Osteoblast (primary cell): ENCODE measurements around the gene CLDN16. TPM values are rescaled to one million over a fixed set of nuclear protein-coding genes. Genes with fewer than 3 reads are reported as not detected.

Experiments used
- DNase-seq: peaks from one replicate; pipeline ENCODE4 v3.0.0; 2011; ENCODE audit warnings: low spot score, mixed read lengths; ENCODE audit not compliant: insufficient read length; ENCODE audit errors: missing footprints
- H2AFZ ChIP-seq: 2 replicates; pipeline ENCODE4 v1.6.0; 2011; ENCODE audit warnings: mild to moderate bottlenecking, low read length
- H3K27ac ChIP-seq: 2 replicates; pipeline ENCODE4 v1.5.1; 2011; ENCODE audit warnings: mild to moderate bottlenecking, low read depth, low read length, moderate library complexity
- H3K27me3 ChIP-seq: 2 replicates; pipeline ENCODE4 v1.6.0; 2012; ENCODE audit warnings: mild to moderate bottlenecking, control low read depth, inconsistent platforms, low read length, moderate library complexity; ENCODE audit not compliant: insufficient read depth
- H3K36me3 ChIP-seq: 2 replicates; pipeline ENCODE4 v1.5.1; 2011; ENCODE audit warnings: mild to moderate bottlenecking, low read length, control low read depth, moderate library complexity; ENCODE audit not compliant: insufficient read depth
- H3K4me1 ChIP-seq: 2 replicates; pipeline ENCODE4 v1.5.1; 2011; ENCODE audit warnings: mild to moderate bottlenecking, low read length, control low read depth, moderate library complexity; ENCODE audit not compliant: insufficient read depth
- H3K4me2 ChIP-seq: 2 replicates; pipeline ENCODE4 v1.6.0; 2011; ENCODE audit warnings: mild to moderate bottlenecking, low read length; ENCODE audit not compliant: insufficient read depth
- H3K4me3 ChIP-seq: fragments of 200-600 bp; sonication (generic); 3 replicates; pipeline ENCODE4 v1.5.1; 2012; ENCODE audit warnings: mild to moderate bottlenecking, low read length, inconsistent platforms; ENCODE audit not compliant: insufficient read depth
- H3K79me2 ChIP-seq: 2 replicates; pipeline ENCODE4 v1.6.0; 2012; ENCODE audit warnings: mild to moderate bottlenecking, low read length, control low read depth, inconsistent platforms; ENCODE audit not compliant: insufficient read depth
- H3K9me3 ChIP-seq: 2 replicates; pipeline ENCODE4 v1.5.1; 2011; ENCODE audit warnings: low read depth, low read length, control low read depth
- H4K20me1 ChIP-seq: 2 replicates; pipeline ENCODE4 v1.6.0; 2012; ENCODE audit warnings: mild to moderate bottlenecking, low read length, control low read depth; ENCODE audit not compliant: insufficient read depth
- total RNA-seq: library from RNA; depleted of rRNA; stranded (reverse); fragments of >200 nt; gene quantifications from 2 replicates; pipeline ENCODE4 v1.2.3, GENCODE V29; 2012
- TF ChIP-seq, protein P1 (sequence below): IDR thresholded peaks from 2 replicates; pipeline ENCODE4 v1.5.1; 2011; ENCODE audit warnings: mild to moderate bottlenecking, low read depth, low read length, moderate library complexity; ENCODE audit errors: extremely low read depth

CLDN16 gene
- total RNA-seq, 1 donor, result not detected

DNA sequence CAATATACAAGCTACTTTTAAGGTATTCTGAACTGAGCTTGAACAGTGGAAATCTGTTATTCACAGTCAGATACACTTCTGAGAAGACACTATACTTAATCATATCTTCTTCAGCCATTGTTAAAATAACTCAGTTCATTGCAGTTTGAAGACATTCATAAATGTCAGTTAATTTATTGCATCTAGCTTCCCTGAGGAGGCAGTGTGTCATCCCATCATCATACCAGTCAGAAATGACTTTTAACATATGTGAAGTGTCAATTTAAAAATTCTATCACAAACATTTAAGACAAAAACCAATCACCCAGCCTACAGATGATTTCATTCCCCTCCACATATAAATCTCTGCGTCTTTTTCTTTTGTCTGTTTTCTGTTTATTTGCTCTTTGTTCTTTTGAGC, 54.3 kb downstream of the CLDN16 start:
- H3K27ac ChIP-seq, result no peak overlapping the region
- H4K20me1 ChIP-seq, result no peaks in the 10 kb centered on the region
- no peaks in the 10 kb centered on the region for H3K27me3 ChIP-seq
- H3K4me1 ChIP-seq, result peaks cover 3% of the 10 kb centered on the region
- no peak overlapping the region for H3K4me3 ChIP-seq
- no peak for DNase-seq
- H3K36me3 ChIP-seq, result no peaks in the 10 kb centered on the region
- no peaks in the 10 kb centered on the region for H3K79me2 ChIP-seq
- TF ChIP-seq, protein P1, sequence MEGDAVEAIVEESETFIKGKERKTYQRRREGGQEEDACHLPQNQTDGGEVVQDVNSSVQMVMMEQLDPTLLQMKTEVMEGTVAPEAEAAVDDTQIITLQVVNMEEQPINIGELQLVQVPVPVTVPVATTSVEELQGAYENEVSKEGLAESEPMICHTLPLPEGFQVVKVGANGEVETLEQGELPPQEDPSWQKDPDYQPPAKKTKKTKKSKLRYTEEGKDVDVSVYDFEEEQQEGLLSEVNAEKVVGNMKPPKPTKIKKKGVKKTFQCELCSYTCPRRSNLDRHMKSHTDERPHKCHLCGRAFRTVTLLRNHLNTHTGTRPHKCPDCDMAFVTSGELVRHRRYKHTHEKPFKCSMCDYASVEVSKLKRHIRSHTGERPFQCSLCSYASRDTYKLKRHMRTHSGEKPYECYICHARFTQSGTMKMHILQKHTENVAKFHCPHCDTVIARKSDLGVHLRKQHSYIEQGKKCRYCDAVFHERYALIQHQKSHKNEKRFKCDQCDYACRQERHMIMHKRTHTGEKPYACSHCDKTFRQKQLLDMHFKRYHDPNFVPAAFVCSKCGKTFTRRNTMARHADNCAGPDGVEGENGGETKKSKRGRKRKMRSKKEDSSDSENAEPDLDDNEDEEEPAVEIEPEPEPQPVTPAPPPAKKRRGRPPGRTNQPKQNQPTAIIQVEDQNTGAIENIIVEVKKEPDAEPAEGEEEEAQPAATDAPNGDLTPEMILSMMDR, result no peak
- H2AFZ ChIP-seq, result no peak overlapping the region
- H3K9me3 ChIP-seq, result no peaks in the 10 kb centered on the region
- H3K4me2 ChIP-seq, result no peak overlapping the region

DNA sequence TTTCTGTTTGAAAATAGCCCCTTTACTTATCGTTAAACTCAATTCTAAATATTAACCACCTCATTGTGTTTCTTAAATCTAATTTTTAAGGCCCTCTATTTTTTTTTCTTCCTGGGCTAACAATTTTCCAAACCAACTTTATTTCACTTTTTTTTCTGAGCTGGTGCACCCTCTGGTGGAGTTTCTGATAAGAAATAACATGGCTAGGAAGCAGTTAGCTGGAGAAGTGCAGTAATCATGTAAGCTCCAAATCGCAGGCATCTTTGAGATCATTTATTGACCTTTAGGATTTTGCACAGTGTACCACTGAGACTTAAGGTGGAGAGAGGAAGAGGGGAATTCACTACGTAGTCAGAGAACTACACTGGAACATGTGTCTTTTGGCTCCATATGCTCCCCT, 55.3 kb downstream of the CLDN16 start:
- peaks cover 3% of the 10 kb centered on the region for H3K4me1 ChIP-seq
- peak; percentile 50 for DNase-seq

DNA sequence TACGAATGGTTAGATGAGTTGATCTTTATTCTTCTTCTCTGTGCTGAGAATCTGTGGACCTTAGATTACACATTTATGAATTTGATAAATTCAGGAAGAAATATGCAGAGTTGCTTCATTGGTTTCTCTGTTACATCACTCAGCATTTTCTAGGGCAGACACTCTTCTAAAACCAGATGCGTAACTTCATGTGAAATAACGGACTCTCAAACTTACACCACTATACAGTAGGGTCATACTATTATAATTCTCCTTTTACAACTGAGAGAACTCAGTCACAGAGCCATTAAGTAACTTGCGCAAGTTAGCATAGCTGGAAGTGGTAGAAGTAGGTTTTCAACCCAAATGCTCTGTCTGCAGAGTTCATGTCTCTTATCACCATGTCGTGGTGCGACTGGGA, 56.0 kb downstream of the CLDN16 start:
- TF ChIP-seq, protein P1, result no peak
- Histone ChIP-seq H2AFZ (no peak overlapping the region), H3K4me1 (peaks cover 3% of the 10 kb centered on the region), H3K27me3 (no peaks in the 10 kb centered on the region), H3K36me3 (no peaks in the 10 kb centered on the region), H3K4me2 (no peak overlapping the region), H4K20me1 (no peaks in the 10 kb centered on the region), H3K79me2 (no peaks in the 10 kb centered on the region), H3K27ac (no peak overlapping the region), H3K9me3 (no peaks in the 10 kb centered on the region), H3K4me3 (no peak overlapping the region)
- no peak for DNase-seq

More for the DNA sequence above, 55.3 kb downstream of the CLDN16 start:
- TF ChIP-seq, protein P1, result peak; percentile 58
- no peak overlapping the region for H3K4me3 ChIP-seq
- H3K4me2 ChIP-seq, result peak overlapping the region; percentile 33
- no peaks in the 10 kb centered on the region for H3K36me3 ChIP-seq
- no peaks in the 10 kb centered on the region for H3K9me3 ChIP-seq
- no peaks in the 10 kb centered on the region for H3K79me2 ChIP-seq
- H3K27me3 ChIP-seq, result no peaks in the 10 kb centered on the region
- H2AFZ ChIP-seq, result peak overlapping the region; percentile 38
- no peaks in the 10 kb centered on the region for H4K20me1 ChIP-seq
- H3K27ac ChIP-seq, result no peak overlapping the region

DNA sequence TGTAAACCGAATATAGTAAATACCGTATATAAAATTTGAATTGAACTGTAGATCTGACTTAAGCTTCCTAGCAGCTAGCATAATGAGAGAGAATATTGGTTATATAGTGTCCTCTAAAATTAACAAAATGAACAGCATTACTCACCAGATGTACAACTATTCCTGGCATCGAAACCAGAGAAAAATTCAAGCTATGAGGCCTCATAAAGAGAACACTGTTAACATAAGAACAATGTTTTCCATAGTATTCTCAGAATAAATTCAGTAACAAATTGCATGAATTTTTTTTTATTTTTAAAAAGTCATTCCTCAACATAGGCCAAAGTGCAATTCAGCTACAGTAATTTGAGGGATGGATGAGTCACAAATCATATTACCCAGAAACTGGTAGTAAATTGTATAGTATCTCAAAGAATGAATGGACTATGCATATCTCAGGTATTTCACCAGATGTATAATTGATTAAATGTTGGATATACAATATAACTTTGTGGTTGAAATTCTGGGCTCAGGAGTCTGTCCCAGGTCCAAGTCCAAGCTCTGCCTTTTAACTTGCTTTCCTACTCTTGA, 56.7 kb downstream of the CLDN16 start:
- Histone ChIP-seq H3K4me1 (peaks cover 3% of the 10 kb centered on the region), H3K9me3 (no peaks in the 10 kb centered on the region), H3K27me3 (no peaks in the 10 kb centered on the region), H3K4me3 (no peak overlapping the region), H3K4me2 (no peak overlapping the region), H4K20me1 (no peaks in the 10 kb centered on the region), H3K27ac (no peak overlapping the region), H2AFZ (no peak overlapping the region), H3K79me2 (no peaks in the 10 kb centered on the region), H3K36me3 (no peaks in the 10 kb centered on the region)
- TF ChIP-seq, protein P1, result no peak
- DNase-seq, result no peak
